ENCODE data around the gene APBB1IP. TPM values are rescaled to one million over a fixed set of nuclear protein-coding genes. Genes with fewer than 3 reads are reported as not detected.

The APBB1IP gene
- total and polyA plus RNA-seq, 2 of the 8 experiments (the other 6 are each of a cell fraction or from before 2014, with no cell fraction given), result 0.05 TPM; not detected in 1

GRCh38 chr10:26457088-26457487, 18.9 kb downstream of the APBB1IP start (continued):
- no peak for TF ChIP-seq TAF1 (IDR thresholded peaks at IDR 0.05; ENCODE audit: low read depth, low read length)

DNA sequence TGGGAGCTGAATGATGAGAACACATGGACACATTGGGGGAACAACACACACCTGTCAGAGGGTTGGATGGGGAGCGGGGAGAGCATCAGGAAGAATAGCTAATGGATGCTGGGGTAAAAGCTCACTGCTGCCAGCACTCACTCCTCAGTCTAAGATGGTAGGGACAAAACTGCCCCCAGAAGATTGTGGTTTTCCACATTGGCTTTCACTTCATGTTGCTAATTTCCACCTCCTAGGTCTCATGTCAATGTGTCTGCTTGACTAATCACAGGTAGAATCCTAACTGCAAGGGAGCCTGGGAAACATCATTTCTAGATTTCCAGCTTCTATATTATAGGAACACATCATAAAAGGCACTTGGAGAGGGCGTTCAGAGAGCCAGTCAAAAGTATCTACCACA, 22.6 kb downstream of the APBB1IP start:
- FAIRE-seq (no peak), DNase-seq (ENCODE audit: low read depth in 1 of 2, low spot score in 2 of 2) (no peak)
- no peak overlapping the region for H2BK12ac ChIP-seq (ENCODE audit: low read depth, low read length)
- no peaks in the 10 kb centered on the region for H3K4me1 ChIP-seq (replicated peaks in 1 of 4; ENCODE audit: control insufficient read depth in 3 of 4, insufficient read depth in 4 of 4, low read length in 3 of 4)
- no peak overlapping the region for H3K14ac ChIP-seq (ENCODE audit: insufficient read length)
- ChIA-PET CTCF (ENCODE audit: partially characterized antibody) (no interaction called here), POLR2A (ENCODE audit: partially characterized antibody) (no interaction called here)
- no peak overlapping the region for H3K18ac ChIP-seq (ENCODE audit: extremely low read depth, low read length)
- no peaks in the 10 kb centered on the region for H3K27me3 ChIP-seq (replicated peaks in 1 of 4; ENCODE audit: control insufficient read depth in 3 of 4, extremely low read depth in 1 of 4, insufficient read depth in 3 of 4, low read length in 3 of 4)
- H2AFZ ChIP-seq (ENCODE audit: low read length), result no peak overlapping the region
- H3K9ac ChIP-seq (replicated peaks in 1 of 4; ENCODE audit: extremely low read depth in 1 of 4, low read depth in 3 of 4, low read length in 3 of 4), result no peak overlapping the region
- H3K27ac ChIP-seq (ENCODE audit: low read depth, low read length), result no peak overlapping the region
- no peak overlapping the region for H3K4me3 ChIP-seq (ENCODE audit: extremely low read depth in 1 of 4, insufficient read depth in 2 of 4, low read depth in 3 of 4, low read length in 4 of 4)
- H3K4me2 ChIP-seq (ENCODE audit: insufficient read depth in 1 of 2, low read depth in 2 of 2, low read length in 2 of 2), result no peak overlapping the region
- no peak overlapping the region for H3K4ac ChIP-seq (replicated peaks; ENCODE audit: insufficient read length, low read depth, low read length)
- no peak overlapping the region for H2BK120ac ChIP-seq (replicated peaks; ENCODE audit: low read depth, low read length)
- H4K5ac ChIP-seq (ENCODE audit: insufficient read length, low read depth, low read length), result no peak overlapping the region
- no peaks in the 10 kb centered on the region for H3K79me1 ChIP-seq (ENCODE audit: low read depth, low read length)
- no peaks in the 10 kb centered on the region for H4K20me1 ChIP-seq (replicated peaks in 1 of 2; ENCODE audit: control insufficient read depth in 1 of 2, insufficient read depth in 2 of 2, low read length in 2 of 2)
- no peak overlapping the region for H4K8ac ChIP-seq (ENCODE audit: extremely low read depth, insufficient read depth, low read length)
- 94% methylated on average over 2 of the region's 2 CpGs; no CpG with 5 or more reads in 1 of the 2 experiments for WGBS, 2 experiments (ENCODE audit: extremely low coverage in 1 of 2, insufficient coverage in 1 of 2, insufficient read length in 1 of 2, insufficient replicate concordance in 2 of 2, low coverage in 1 of 2, low lambda C conversion rate in 2 of 2, missing lambda C conversion rate in 1 of 2)
- H3K56ac ChIP-seq (replicated peaks; ENCODE audit: insufficient read length, low read depth, low read length), result no peak overlapping the region
- no peak overlapping the region for H3K23ac ChIP-seq (ENCODE audit: insufficient read length)
- no peaks in the 10 kb centered on the region for H3K79me2 ChIP-seq (ENCODE audit: control insufficient read depth in 1 of 2, insufficient read depth in 2 of 2, low read length in 2 of 2)
- H2AK5ac ChIP-seq (ENCODE audit: low read depth, low read length), result no peak overlapping the region
- no peaks in the 10 kb centered on the region for H3K9me3 ChIP-seq (ENCODE audit: insufficient read depth in 2 of 2, low read depth in 1 of 2, low read length in 1 of 2)
- H3K23me2 ChIP-seq (ENCODE audit: low read depth, low read length), result no peaks in the 10 kb centered on the region; the same call in 1 of the 2 replicates
- no peak overlapping the region for H2BK20ac ChIP-seq (ENCODE audit: low read length)
- no peak overlapping the region for H2BK5ac ChIP-seq (ENCODE audit: low read depth, low read length)
- H3K36me3 ChIP-seq (ENCODE audit: control insufficient read depth in 2 of 4, insufficient read depth in 4 of 4, low read length in 3 of 4), result no peaks in the 10 kb centered on the region
- no peak overlapping the region for H4K91ac ChIP-seq (replicated peaks; ENCODE audit: insufficient read length, low read length)
- H2BK15ac ChIP-seq (ENCODE audit: low read length), result no peak overlapping the region
- no peak for TF ChIP-seq ASH2L (IDR thresholded peaks at IDR 0.05; ENCODE audit: low read length)
- TF ChIP-seq GABPA (IDR thresholded peaks at IDR 0.05; ENCODE audit: borderline replicate concordance, insufficient read depth, low read length), result no peak
- no peak for TF ChIP-seq TBP (IDR thresholded peaks at IDR 0.05; ENCODE audit: low read depth, low read length)
- TF ChIP-seq BRCA1 (IDR thresholded peaks at IDR 0.05; ENCODE audit: low read depth, low read length), result no peak
- no peak for TF ChIP-seq SRF (IDR thresholded peaks at IDR 0.05; ENCODE audit: low read depth, low read length)
- TF ChIP-seq EGR1 (IDR thresholded peaks at IDR 0.05; ENCODE audit: borderline replicate concordance, low read depth, low read length), result no peak
- no peak for TF ChIP-seq CEBPB (IDR thresholded peaks at IDR 0.05; ENCODE audit: low read depth, low read length)
- no peak for TF ChIP-seq CTCF (IDR thresholded peaks at IDR 0.05; ENCODE audit: control extremely low read depth in 1 of 3, insufficient read depth in 1 of 3, low read depth in 1 of 3, low read length in 3 of 3)
- no peak for TF ChIP-seq CHD2 (IDR thresholded peaks at IDR 0.05; ENCODE audit: low read length)

All from H1 (cell line).